CD4-positive, alpha-beta T cell (primary cell): ENCODE data around the gene ANKDD1B. TPM values are rescaled to one million over a fixed set of nuclear protein-coding genes. Genes with fewer than 3 reads are reported as not detected.
"Not testable (repeated sequence)": the region's sequence is repeated elsewhere in the genome, so short reads cannot be mapped to it uniquely, and the experiment has no call there.

Source experiments
- ATAC-seq: fragments of 200-7000 bp; cut with Tn5 transposase; one replicate; pipeline ENCODE4 v1.10.0; 2022; ENCODE audit warnings: mild to moderate bottlenecking; ENCODE audit not compliant: poor library complexity
- CTCF ChIA-PET: fragments of 350-600 bp; sonication (Branson Sonifier 250); formaldehyde crosslinking; loops from one replicate; lab custom pipeline; 2021; ENCODE audit warnings: antibody characterized with exemption, inconsistent platforms; lab: Charles Lee
- POLR2A ChIA-PET: fragments of 350-600 bp; sonication (Branson Sonifier 250); formaldehyde crosslinking; loops from one replicate; lab custom pipeline; 2021; ENCODE audit warnings: antibody characterized with exemption, inconsistent platforms; lab: Charles Lee
- DNase-seq, 14 experiments: peaks; one replicate each; pipeline ENCODE4 v3.0.0-alpha.2; 2013 to 2020; ENCODE audit warnings: mixed read lengths in 2 of 14
- H3K27ac ChIP-seq, 2 donors: one replicate each; pipeline versions ENCODE4 v1.5.1 to v1.7.0; 2013; ENCODE audit warnings: low read length in 2 of 2, low read depth in 1 of 2, mild to moderate bottlenecking in 1 of 2
- H3K27me3 ChIP-seq, 2 experiments: 1 replicate in 1 of 2; 2 replicates in 1 of 2; pipeline versions ENCODE4 v1.6.1 to v1.7.0; 2013; ENCODE audit warnings: low read length in 2 of 2, control low read depth in 1 of 2, mild to moderate bottlenecking in 1 of 2, moderate library complexity in 1 of 2; ENCODE audit not compliant: insufficient read depth in 2 of 2, control insufficient read depth in 1 of 2
- H3K36me3 ChIP-seq: one replicate; pipeline ENCODE4 v1.6.1; 2013; ENCODE audit warnings: low read length, control low read depth; ENCODE audit not compliant: insufficient read depth
- H3K4me1 ChIP-seq: one replicate; pipeline ENCODE4 v1.6.1; 2013; ENCODE audit warnings: low read length, control low read depth; ENCODE audit not compliant: insufficient read depth
- H3K4me3 ChIP-seq: one replicate; pipeline ENCODE4 v1.5.1; 2013; ENCODE audit warnings: mild to moderate bottlenecking, low read length, moderate library complexity
- H3K9me3 ChIP-seq, 2 experiments: 1 replicate in 1 of 2; 2 replicates in 1 of 2; pipeline versions ENCODE4 v1.6.1 to v1.7.0; 2013; ENCODE audit warnings: low read length in 2 of 2, mild to moderate bottlenecking in 2 of 2, control low read depth in 1 of 2, moderate library complexity in 1 of 2; ENCODE audit not compliant: control insufficient read depth in 1 of 2, insufficient read depth in 1 of 2
- H3K27ac Mint-ChIP-seq: one replicate; pipeline ENCODE4 v1.8.0; 2020; ENCODE audit warnings: mixed read lengths
- H3K27me3 Mint-ChIP-seq: one replicate; pipeline ENCODE4 v1.8.0; 2021; ENCODE audit warnings: mixed read lengths
- H3K36me3 Mint-ChIP-seq: one replicate; pipeline ENCODE4 v1.8.0; 2021; ENCODE audit warnings: low read depth, mixed read lengths
- H3K4me1 Mint-ChIP-seq: one replicate; pipeline ENCODE4 v1.8.0; 2021; ENCODE audit warnings: low read depth, mixed read lengths
- H3K4me3 Mint-ChIP-seq: one replicate; pipeline ENCODE4 v1.8.0; 2020; ENCODE audit warnings: mild to moderate bottlenecking, mixed read lengths
- H3K9me3 Mint-ChIP-seq: one replicate; pipeline ENCODE4 v1.8.0; 2020; ENCODE audit warnings: mixed read lengths
- CTCF ChIP-seq: fragments of 200-600 bp; IDR thresholded peaks from one replicate; pipeline ENCODE4 v1.8.0; 2022; ENCODE audit warnings: antibody characterized with exemption, mild to moderate bottlenecking
- intact Hi-C, 2 experiments: fragments of 100-400 bp; cut with DNase I in 1 of 2; cut with micrococcal nuclease in 1 of 2; formaldehyde crosslinking; loops; one replicate each; pipeline versions ENCODE4 v1.15.1 to v1.9.0; 2023 to 2025; cut with DNase I, micrococcal nuclease
- polyA plus RNA-seq, 2 donors: library from polyadenylated mRNA; unstranded; fragments of 120-200 nt; gene quantifications; one replicate each; pipeline ENCODE4 v1.2.1, GENCODE V29; 2013
- total RNA-seq, 174 experiments: library from RNA in 2 of 174; stranded (reverse) in 2 of 174; gene quantifications; one replicate each; pipeline ENCODE4 v1.2.3 and lab custom pipeline; 2021 to 2026

ANKDD1B gene
- total RNA-seq (under 1 TPM in 1 of 2 experiments, not detected in 1; 0.30 TPM), total RNA-seq (lab: John Stamatoyannopoulos, UW) (0 to 1.6 (median 0.53) reads per million in 172 experiments)
- 0.82 TPM for polyA plus RNA-seq (2013, experiment 1 of 2)
- 0.57 TPM for polyA plus RNA-seq (2013, experiment 2 of 2)

GRCh38 chr5:75611311-75612225, at the start of gene ANKDD1B:
ANKDD1B (plus strand) TSS chr5:75611453; CDS start chr5:75611635, 182 bp downstream.
- TF ChIP-seq CTCF = no peak
- Histone ChIP-seq H3K27ac (no peak within 1 kb of the TSS), H3K36me3 (peaks cover 3% of the 10 kb centered on the region), H3K4me3 (peak within 1 kb of the TSS; percentile 12), H3K27me3 (peaks cover 6 to 18% of the 10 kb centered on the region in 2 experiments), H3K9me3 (peaks cover 0 to 9% of the 10 kb centered on the region in 2 experiments), H3K4me1 (peaks cover 9% of the 10 kb centered on the region)
- Mint-ChIP-seq H3K27me3 (peaks cover 15% of the 10 kb centered on the region), H3K4me3 (no peak within 1 kb of the TSS), H3K9me3 (no peaks in the 10 kb centered on the region), H3K27ac (no peak within 1 kb of the TSS), H3K4me1 (peaks cover 6% of the 10 kb centered on the region), H3K36me3 (no peaks in the 10 kb centered on the region)
- POLR2A ChIA-PET = no interaction called here
- ATAC-seq = no peak
- CTCF ChIA-PET = no interaction called here
- DNase-seq = peak in 1 of 14 experiments; percentile 6
- intact Hi-C loops = no loop called here

- peak overlapping the region; percentile 15 for H3K27ac Mint-ChIP-seq
- H3K36me3 ChIP-seq, H3K27me3 ChIP-seq, H3K27me3 Mint-ChIP-seq, ATAC-seq, H3K9me3 ChIP-seq, H3K4me3 Mint-ChIP-seq, H3K9me3 Mint-ChIP-seq, H3K27ac ChIP-seq, CTCF ChIA-PET, intact Hi-C loops, POLR2A ChIA-PET, H3K4me3 ChIP-seq: not testable (repeated sequence)
- DNase-seq = peak in 2 of 14 experiments; percentile 15 to 31
- peaks cover 17% of the 10 kb centered on the region for H3K4me1 ChIP-seq
- H3K36me3 Mint-ChIP-seq = peaks cover 82% of the 10 kb centered on the region
- H3K4me1 Mint-ChIP-seq = peaks cover 16% of the 10 kb centered on the region
Observed at GRCh38 chr5:75565991-75566709, 45.1 kb upstream of the ANKDD1B start.

GRCh38 chr5:75566710-75567309, 44.4 kb upstream of the ANKDD1B start:
- Mint-ChIP-seq H3K9me3 (no peaks in the 10 kb centered on the region), H3K4me3 (no peak overlapping the region), H3K4me1 (peaks cover 16% of the 10 kb centered on the region), H3K27me3 (no peaks in the 10 kb centered on the region), H3K36me3 (peaks cover 81% of the 10 kb centered on the region), H3K27ac (peak overlapping the region; percentile 15)
- ChIA-PET POLR2A (no interaction called here), CTCF (no interaction called here)
- intact Hi-C loops = no loop called here
- no peak for TF ChIP-seq CTCF
- Histone ChIP-seq H3K4me3 (no peak overlapping the region), H3K36me3 (peaks cover 9% of the 10 kb centered on the region), H3K4me1 (peaks cover 17% of the 10 kb centered on the region), H3K27me3 (no peaks in the 10 kb centered on the region), H3K9me3 (peaks cover 0 to 5% of the 10 kb centered on the region in 2 experiments), H3K27ac (no peak overlapping the region)
- ATAC-seq (peak; percentile 58), DNase-seq (peak in 5 of 14 experiments; percentile 3 to 65 (median 61))
